ENCODE results near the gene MAP3K20.
"Not testable (repeated sequence)": the region's sequence is repeated elsewhere in the genome, so short reads cannot be mapped to it uniquely, and the experiment has no call there.

The MAP3K20 gene

GRCh38 chr2:173075781-173076580, at the start of gene MAP3K20:
Gene MAP3K20, plus strand, starts transcription at chr2:173075846. Its CDS starts 15,186 bp downstream, at chr2:173091032.
- peak; percentile 74 for DNase-seq

DNA sequence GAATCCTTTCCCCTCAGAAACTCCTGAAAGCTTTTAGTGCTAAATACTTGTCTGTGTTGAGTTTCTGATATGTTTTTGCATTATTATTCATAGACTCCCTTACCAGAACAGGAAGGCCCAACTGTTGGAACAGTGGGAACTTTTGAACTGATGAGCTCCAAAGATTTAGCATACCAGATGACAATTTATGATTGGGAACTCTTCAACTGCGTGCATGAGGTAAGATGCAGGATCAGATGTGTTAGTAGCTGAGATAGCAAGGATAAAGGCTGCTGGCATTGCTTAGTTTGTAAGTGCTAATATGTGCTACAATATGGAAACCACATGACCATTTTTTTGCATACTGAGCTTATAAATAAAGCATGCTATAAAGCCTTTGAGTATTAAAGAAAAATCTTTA, 49.2 kb upstream of the MAP3K20 start:
- no peak for DNase-seq

DNA sequence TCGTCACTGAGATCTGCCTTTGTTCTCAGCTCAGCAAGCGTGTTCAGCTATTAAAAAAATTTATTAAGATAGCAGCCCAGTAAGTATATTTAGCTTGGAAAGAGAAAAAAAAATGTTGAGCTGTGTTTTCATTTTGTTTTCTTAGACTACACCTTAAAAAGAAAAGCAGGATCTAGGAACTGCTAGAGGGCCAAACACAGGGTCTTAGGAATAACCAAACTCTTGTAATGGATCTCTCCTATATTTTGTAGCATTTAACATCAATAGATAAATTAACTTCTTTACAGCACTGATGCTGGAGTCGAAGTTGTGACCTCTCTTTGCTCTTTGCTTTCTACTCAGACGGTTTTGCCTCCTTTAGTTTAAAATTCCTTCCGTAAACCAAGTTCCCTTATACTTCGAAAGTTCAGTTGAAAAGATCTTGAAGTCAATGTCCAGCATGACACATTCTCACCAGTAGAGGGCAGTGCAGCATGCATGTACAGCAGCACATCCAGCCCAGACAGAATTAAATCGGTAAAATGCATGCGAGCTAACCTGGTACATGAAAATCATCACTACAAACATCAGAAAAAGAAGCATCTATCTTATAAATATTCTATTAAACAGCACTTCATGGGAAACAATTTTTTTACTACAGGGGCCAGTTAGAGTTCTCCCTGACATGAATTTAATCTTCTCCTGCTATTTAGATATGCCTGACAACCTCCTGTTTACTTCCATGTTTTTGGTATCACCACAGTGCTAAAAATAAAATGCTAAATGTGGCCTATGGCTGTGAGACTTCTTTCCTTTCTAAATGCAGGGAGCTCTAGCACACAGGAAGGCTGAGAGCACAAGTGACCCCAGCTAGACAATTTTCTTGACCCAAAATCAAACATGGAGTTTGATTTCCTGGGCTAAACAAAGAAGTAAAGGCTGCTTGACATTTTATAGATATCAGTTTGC, 48.2 kb upstream of the MAP3K20 start:
- DNase-seq, result peak; percentile 84

DNA sequence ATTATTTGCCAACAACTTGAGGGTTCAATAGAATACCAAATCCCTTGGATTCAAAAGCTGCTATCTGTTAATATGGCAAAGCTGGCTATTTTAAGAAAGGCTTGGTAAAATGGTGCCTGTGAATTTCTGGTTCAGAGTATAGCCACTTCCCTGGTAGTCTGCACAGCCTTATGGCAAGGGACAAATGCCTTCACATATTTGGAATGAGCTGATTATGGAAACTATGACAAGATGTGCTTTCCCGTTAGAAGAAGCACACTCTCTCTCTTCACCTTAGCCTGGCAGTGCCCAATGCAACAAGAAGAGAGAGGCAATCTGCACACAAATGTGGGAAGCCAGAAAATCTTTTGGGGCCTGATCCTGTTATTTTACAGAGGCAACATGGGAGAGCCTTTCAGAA, 47.5 kb upstream of the MAP3K20 start:
- no peak for DNase-seq

GRCh38 chr2:173028671-173029070, 47.0 kb upstream of the MAP3K20 start:
- DNase-seq, result no peak

GRCh38 chr2:173030561-173031490, 44.8 kb upstream of the MAP3K20 start:
- DNase-seq, result no peak

DNA sequence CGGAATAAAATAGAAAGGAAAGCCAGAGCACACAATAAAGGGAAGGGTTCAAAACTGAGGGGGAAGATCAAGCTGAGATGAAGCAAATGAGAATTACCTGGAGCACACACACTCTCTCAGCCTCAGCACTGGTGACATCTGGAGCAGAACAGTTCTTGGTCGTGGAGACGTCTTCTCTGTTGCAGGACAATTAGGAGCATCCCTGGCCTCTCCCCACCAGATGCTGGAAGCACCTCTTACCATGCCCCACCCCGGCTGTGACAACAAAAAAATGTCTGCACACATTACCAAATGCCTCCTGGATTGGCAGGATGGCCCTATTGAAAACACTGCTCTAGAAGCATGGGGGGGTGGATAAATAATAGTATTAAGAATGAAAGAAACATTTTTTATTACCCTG, 43.6 kb upstream of the MAP3K20 start:
- no peak for DNase-seq

DNA sequence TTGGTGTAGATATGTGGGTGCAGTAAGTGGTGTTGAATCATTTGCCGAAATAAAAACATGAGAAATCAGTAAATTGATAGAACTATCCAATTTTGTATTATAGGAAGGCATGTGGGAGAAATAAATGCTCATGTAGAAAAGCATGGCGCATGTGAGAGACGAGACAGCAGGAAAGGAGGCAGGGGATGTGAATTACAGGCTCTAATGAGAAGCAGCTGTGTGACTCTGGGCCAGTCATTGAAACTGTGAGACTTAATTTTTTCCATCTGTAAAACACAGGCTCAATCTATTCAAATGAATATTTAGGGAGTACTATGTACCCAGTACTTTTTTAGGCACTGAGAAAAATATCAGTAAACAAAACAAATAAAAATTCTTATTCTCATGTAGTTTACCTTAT, 42.6 kb upstream of the MAP3K20 start:
- no peak for DNase-seq

- DNase-seq, result no peak
Measured at GRCh38 chr2:173034143-173034542, 41.5 kb upstream of the MAP3K20 start.

GRCh38 chr2:173037245-173038120, 38.2 kb upstream of the MAP3K20 start:
- no peak for DNase-seq

- DNase-seq, result not testable (repeated sequence)
Measured at GRCh38 chr2:173038257-173038656, 37.4 kb upstream of the MAP3K20 start.

- no peak for DNase-seq
Measured at GRCh38 chr2:173040729-173041128, 34.9 kb upstream of the MAP3K20 start.

DNA sequence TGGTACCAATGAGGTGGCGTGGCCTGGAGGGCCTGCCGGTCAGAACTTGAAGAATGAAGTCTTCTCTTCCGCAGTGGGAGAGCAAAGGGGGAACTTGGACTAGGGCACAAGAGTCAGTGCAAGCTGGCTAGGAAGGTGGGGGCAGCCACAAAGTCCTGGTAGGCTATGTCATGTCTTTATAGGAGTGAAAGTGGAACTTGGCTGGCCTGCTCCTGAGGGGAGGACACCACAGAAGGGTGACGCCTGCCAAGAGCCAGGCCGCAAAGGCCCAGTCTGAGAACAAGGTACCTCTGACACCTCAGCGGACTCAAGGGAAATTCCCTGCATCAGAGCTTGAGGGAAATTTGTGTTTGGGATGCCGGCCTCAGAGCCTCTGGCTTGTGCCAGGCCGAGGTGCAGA, 32.2 kb upstream of the MAP3K20 start:
- no peak for DNase-seq

GRCh38 chr2:173043897-173044519, 31.6 kb upstream of the MAP3K20 start:
- no peak for DNase-seq

GRCh38 chr2:173044686-173045085, 31.0 kb upstream of the MAP3K20 start:
- DNase-seq, result no peak

DNA sequence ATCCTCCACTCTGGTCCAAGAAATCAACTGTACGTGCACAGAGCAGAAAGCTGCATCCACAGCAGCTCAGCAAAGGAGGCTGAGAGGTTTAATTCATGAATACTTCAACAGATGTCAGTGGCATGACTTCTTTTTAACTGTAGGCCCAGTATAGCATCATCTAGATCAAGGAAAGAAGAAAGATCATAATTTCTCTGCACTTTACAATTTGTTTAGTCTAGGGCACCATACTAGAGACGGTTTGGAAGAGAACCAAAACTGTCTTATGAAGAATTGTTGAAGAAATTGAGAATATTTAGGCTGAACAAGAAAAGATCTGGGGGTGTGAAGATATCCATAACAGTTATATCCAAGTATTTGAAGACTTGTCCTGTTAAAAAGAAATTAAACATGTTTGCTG, 30.5 kb upstream of the MAP3K20 start:
- DNase-seq, result no peak

DNA sequence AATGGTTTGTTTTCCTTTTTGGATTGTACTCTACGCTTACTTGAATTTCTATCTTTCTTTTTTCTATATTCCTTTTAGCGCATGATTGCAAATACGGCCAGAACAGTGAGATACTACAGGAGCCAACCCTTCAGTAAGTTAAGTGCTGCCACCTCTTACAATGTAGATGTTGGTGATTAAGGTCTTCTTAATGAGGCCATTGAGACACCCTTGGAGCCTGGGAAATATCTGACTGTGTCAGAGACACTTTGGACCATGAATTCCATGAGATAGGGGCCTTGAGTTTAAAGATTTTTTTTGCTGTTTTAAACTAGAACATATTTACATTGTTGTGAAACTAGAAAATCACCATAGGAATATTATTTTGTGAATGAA, 27.1 kb upstream of the MAP3K20 start:
- no peak for DNase-seq

- DNase-seq, result peak; percentile 64
Measured at GRCh38 chr2:173048897-173049661, 26.6 kb upstream of the MAP3K20 start.

DNA sequence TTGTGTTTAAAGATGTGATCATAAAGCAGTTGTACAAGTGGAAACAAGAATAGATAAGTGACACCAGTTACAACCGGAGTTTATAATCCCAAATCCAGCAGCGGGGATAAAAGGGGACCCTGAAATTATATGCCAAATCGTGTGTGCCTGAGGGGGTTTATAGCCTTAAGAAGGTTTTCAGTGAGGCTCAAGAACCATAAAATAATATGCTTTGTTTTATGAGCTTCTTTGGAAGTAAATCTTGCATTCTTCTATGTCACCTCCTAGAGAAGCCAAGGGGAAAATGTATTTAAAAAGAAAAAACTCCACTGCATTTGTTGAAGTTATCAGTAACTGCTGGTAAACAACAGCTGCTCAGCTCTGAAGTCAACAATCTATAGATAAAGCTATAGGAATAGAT, 25.8 kb upstream of the MAP3K20 start:
- no peak for DNase-seq

- DNase-seq, result no peak
Measured at GRCh38 chr2:173050684-173051083, 25.0 kb upstream of the MAP3K20 start.

Measured in activated CD8-positive, alpha-beta memory T cell treated with anti-CD3 and anti-CD28 coated beads, Interleukin-2, amount 50 U/mL, for 48 hours (primary cell).